ENCODE measurements around the gene LAMTOR5. TPM values are rescaled to one million over a fixed set of nuclear protein-coding genes. Genes with fewer than 3 reads are reported as not detected.

Gene LAMTOR5
- polyA plus RNA-seq, 1 of the 3 experiments (the other 2 are of a cell fraction) = 442 TPM

GRCh38 chr1:110450929-110451328 is 43.4 kb upstream of the LAMTOR5 start, which contains the start of gene PROK1:
TSS of gene PROK1 (plus strand) at chr1:110451149. CDS start at chr1:110451217, 68 bp downstream.
- Histone ChIP-seq H3K36me3 (replicated peaks in 1 of 2; ENCODE audit: control insufficient read depth in 1 of 2, insufficient read depth in 2 of 2, low read length in 1 of 2) (no peaks in the 10 kb centered on the region), H3K4me3 (ENCODE audit: low read depth in 2 of 2, low read length in 1 of 2) (no peak within 1 kb of the TSS), H3K4me1 (ENCODE audit: control insufficient read depth in 1 of 2, insufficient read depth in 2 of 2, low read depth in 1 of 2, low read length in 1 of 2) (no peaks in the 10 kb centered on the region), H3K4me2 (no peak within 1 kb of the TSS), H3K27ac (ENCODE audit: low read depth in 2 of 2, low read length in 1 of 2) (no peak within 1 kb of the TSS), H3K9ac (no peak within 1 kb of the TSS), H3F3A (replicated peaks; ENCODE audit: insufficient read depth) (no peaks in the 10 kb centered on the region), H4K20me1 (ENCODE audit: insufficient read depth) (no peaks in the 10 kb centered on the region), H3K79me2 (ENCODE audit: insufficient read depth) (no peaks in the 10 kb centered on the region), H2AFZ (ENCODE audit: low read depth) (no peak within 1 kb of the TSS), H3K9me2 (no peaks in the 10 kb centered on the region), H3K27me3 (ENCODE audit: insufficient read depth) (peaks cover 56% of the 10 kb centered on the region), H3K9me3 (no peaks in the 10 kb centered on the region)
- 55% methylated on average over 8 of the region's 8 CpGs for WGBS (ENCODE audit: low lambda C conversion rate)
- CTCF ChIA-PET = interaction anchor here (1.1 to 5.5 kb wide), 6 partner anchors 10 to 205 kb away, joined by 4 to 47 read pairs (median 9); no protein-coding TSS in a partner anchor
- DNase-seq = no peak
- TF ChIP-seq ELF1 (IDR thresholded peaks at IDR 0.05) (no peak), NRF1 (IDR thresholded peaks at IDR 0.05; ENCODE audit: low read depth, low read length) (no peak), FOXM1 (IDR thresholded peaks at IDR 0.05; ENCODE audit: low read depth) (no peak), RAD21 (IDR thresholded peaks at IDR 0.05; ENCODE audit: low read length) (no peak), FOXJ3 (CRISPR knock-in tag; IDR thresholded peaks at IDR 0.05) (no peak), GABPA (IDR thresholded peaks at IDR 0.05; ENCODE audit: low read depth) (no peak), JUND (IDR thresholded peaks at IDR 0.05) (no peak), TEAD4 (IDR thresholded peaks at IDR 0.05; ENCODE audit: borderline replicate concordance, insufficient read depth) (no peak), TCF12 (IDR thresholded peaks at IDR 0.05) (no peak), FOSL2 (IDR thresholded peaks at IDR 0.05; ENCODE audit: borderline replicate concordance, low read depth) (no peak), USF1 (IDR thresholded peaks at IDR 0.05; ENCODE audit: borderline replicate concordance, low read depth) (no peak), NFIC (IDR thresholded peaks at IDR 0.05; ENCODE audit: borderline replicate concordance) (no peak), GATA2 (CRISPR knock-in tag; IDR thresholded peaks at IDR 0.05) (no peak), POLR2AphosphoS5 (IDR thresholded peaks at IDR 0.05; ENCODE audit: low read depth, low read length) (no peak), RXRA (IDR thresholded peaks at IDR 0.05; ENCODE audit: borderline replicate concordance, low read depth) (no peak)
- POLR2A ChIA-PET = no interaction called here

- ChIA-PET CTCF (interaction anchor here (1.8 to 4.3 kb wide), 2 partner anchors 11 to 46 kb away, joined by 6 to 33 read pairs; no protein-coding TSS in a partner anchor), POLR2A (no interaction called here)
- Histone ChIP-seq H2AFZ (ENCODE audit: low read depth) (no peak overlapping the region), H3K27ac (ENCODE audit: low read depth in 2 of 2, low read length in 1 of 2) (no peak overlapping the region), H3K9ac (no peak overlapping the region), H3K4me1 (ENCODE audit: control insufficient read depth in 1 of 2, insufficient read depth in 2 of 2, low read depth in 1 of 2, low read length in 1 of 2) (no peaks in the 10 kb centered on the region), H3K79me2 (ENCODE audit: insufficient read depth) (no peaks in the 10 kb centered on the region), H3K4me2 (no peak overlapping the region), H4K20me1 (ENCODE audit: insufficient read depth) (no peaks in the 10 kb centered on the region), H3K4me3 (ENCODE audit: low read depth in 2 of 2, low read length in 1 of 2) (no peak overlapping the region), H3K9me2 (no peaks in the 10 kb centered on the region), H3K9me3 (no peaks in the 10 kb centered on the region), H3K27me3 (ENCODE audit: insufficient read depth) (peaks cover 52% of the 10 kb centered on the region), H3K36me3 (replicated peaks in 1 of 2; ENCODE audit: control insufficient read depth in 1 of 2, insufficient read depth in 2 of 2, low read length in 1 of 2) (no peaks in the 10 kb centered on the region), H3F3A (replicated peaks; ENCODE audit: insufficient read depth) (no peaks in the 10 kb centered on the region)
- WGBS (ENCODE audit: low lambda C conversion rate) = 35% methylated on average over 12 of the region's 12 CpGs
- DNase-seq = no peak
- TF ChIP-seq ELF1 (IDR thresholded peaks at IDR 0.05) (no peak), TAF1 (IDR thresholded peaks at IDR 0.05; ENCODE audit: borderline replicate concordance, low read depth, low read length) (no peak), CTCF (IDR thresholded peaks at IDR 0.05) (no peak), RXRA (IDR thresholded peaks at IDR 0.05; ENCODE audit: borderline replicate concordance, low read depth) (no peak), IRF3 (IDR thresholded peaks at IDR 0.05; ENCODE audit: low read depth, low read length) (no peak), USF2 (IDR thresholded peaks at IDR 0.05; ENCODE audit: borderline replicate concordance, low read depth, low read length) (no peak), FOXM1 (IDR thresholded peaks at IDR 0.05; ENCODE audit: low read depth) (no peak), TEAD4 (IDR thresholded peaks at IDR 0.05; ENCODE audit: borderline replicate concordance, insufficient read depth) (no peak), YY1 (IDR thresholded peaks at IDR 0.05; ENCODE audit: low read depth) (no peak), SMC3 (IDR thresholded peaks at IDR 0.05; ENCODE audit: low read depth, low read length) (no peak), MEF2A (IDR thresholded peaks at IDR 0.05; ENCODE audit: borderline replicate concordance, low read depth) (no peak)
Observed at GRCh38 chr1:110449661-110450651, 42.5 kb upstream of the LAMTOR5 start.
